VCaP (cell line): ENCODE measurements around the gene ZIC1.

Experiments used
- H3K27ac ChIP-seq: fragments of 450-650 bp; 2 replicates; pipeline ENCODE4 v1.5.1; 2017
- CTCF ChIP-seq: fragments of 450-650 bp; conservative IDR thresholded peaks from 2 replicates; pipeline ENCODE4 v1.5.1; 2017; ENCODE audit warnings: mild to moderate bottlenecking, moderate library complexity

The ZIC1 gene

GRCh38 chr3:147388700-147389580, 20.2 kb upstream of the ZIC1 start:
- TF ChIP-seq CTCF = no peak

DNA sequence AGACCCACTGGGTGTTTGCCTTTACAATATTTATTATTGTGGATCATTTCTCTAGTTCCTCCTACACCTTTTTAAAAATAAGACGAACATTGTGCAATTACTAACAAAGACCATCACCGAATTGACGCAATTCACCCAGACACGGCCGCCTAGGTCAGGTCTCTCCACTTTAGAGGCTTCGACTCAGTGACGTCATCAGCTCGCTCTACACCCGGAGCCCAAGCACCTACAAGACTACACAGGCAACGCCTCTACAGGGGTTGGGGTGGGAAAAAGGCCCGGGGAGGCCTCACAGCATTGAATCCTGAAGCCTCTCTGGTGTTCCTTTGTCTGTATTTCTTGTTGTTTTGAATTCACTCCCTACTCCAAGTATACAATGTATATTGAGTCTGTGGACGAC, 19.4 kb upstream of the ZIC1 start:
- H3K27ac ChIP-seq = no peak overlapping the region
- TF ChIP-seq CTCF = no peak

More at GRCh38 chr3:147388700-147389580, 20.2 kb upstream of the ZIC1 start:
- H3K27ac ChIP-seq = no peak overlapping the region

GRCh38 chr3:147390589-147391569, 18.3 kb upstream of the ZIC1 start:
- H3K27ac ChIP-seq = no peak overlapping the region
- TF ChIP-seq CTCF = no peak

GRCh38 chr3:147391781-147392624, 17.2 kb upstream of the ZIC1 start:
- H3K27ac ChIP-seq = no peak overlapping the region

DNA sequence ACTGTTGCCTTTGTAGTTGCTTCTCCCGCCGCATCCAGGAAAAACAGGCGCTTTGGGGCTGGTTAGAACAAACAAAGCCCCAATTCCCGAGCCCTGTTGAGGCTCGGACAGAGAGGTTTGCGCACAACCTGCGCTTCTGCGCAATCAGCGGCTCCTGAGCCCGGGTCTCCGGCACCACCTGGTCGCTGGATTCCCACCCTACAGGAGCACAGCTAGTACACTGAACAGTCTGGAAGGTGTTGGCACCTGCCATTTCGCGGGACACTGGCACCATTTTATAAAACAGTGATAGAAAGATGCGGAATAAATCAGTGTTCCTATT, 16.6 kb upstream of the ZIC1 start:
- no peak for TF ChIP-seq CTCF
- H3K27ac ChIP-seq = no peak overlapping the region

More at GRCh38 chr3:147391781-147392624, 17.2 kb upstream of the ZIC1 start:
- TF ChIP-seq CTCF = no peak

DNA sequence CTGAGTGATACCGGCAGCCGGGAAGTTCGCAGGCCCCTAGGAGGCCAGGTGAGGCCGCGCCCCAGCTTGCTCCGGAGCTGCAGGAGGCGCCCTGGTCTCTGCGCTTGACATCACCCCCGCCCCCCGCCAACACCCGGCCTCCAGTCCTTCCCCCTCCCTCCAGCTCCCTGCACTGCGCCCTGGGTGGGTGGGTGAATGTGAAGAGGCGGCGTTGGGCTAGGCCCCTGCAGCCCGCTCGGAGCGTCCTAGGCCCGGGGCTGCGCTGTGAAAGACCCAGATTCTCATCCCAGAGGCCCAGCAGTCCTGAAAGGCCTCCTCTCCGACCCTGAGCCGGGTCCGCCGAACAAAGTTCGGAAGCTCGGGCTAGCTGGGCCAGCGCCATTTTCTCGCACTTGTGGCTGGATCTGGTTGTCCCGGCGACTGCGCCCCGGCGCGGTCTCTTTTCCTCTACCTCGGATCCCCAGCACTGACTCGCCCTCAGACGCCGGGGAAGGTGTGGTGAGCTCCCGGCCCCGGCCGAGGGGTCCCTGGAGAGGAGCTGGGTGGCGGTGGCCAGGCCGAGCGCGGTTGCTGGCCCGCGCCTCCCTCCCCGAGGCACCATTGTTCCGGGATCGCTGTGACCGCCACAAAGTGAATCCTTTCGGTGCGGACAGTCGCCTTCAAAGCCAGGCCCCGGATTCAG, 15.8 kb upstream of the ZIC1 start:
- no peak overlapping the region for H3K27ac ChIP-seq
- TF ChIP-seq CTCF = no peak
